DMS153 (cell line): ENCODE data around the gene PLA2G6.
"Not testable (repeated sequence)": the region's sequence is repeated elsewhere in the genome, so short reads cannot be mapped to it uniquely, and the experiment has no call there.

Source experiments
- DNase-seq: peaks from one replicate; lab custom pipeline; 2025; lab: John Stamatoyannopoulos, UW

The PLA2G6 gene

DNA sequence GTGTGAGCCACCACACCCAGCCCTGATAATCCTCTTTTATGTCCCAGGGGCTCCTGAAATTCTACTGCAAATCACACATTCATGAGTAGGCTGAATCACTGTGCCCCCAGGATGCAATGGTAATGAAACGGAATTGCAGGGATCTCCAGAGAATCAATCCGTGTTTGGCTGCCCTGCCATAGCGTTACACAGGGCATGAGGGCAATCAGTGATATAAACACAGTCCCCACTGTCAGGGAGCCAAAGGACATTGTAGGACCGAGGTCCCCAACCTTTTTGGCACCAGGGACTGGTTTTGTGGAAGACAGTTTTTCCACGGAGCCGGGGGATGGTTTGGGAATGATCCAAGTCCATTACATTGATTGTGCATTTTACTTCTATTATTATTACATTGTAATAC is 9.0 kb upstream of the PLA2G6 start:
- DNase-seq: no peak

DNA sequence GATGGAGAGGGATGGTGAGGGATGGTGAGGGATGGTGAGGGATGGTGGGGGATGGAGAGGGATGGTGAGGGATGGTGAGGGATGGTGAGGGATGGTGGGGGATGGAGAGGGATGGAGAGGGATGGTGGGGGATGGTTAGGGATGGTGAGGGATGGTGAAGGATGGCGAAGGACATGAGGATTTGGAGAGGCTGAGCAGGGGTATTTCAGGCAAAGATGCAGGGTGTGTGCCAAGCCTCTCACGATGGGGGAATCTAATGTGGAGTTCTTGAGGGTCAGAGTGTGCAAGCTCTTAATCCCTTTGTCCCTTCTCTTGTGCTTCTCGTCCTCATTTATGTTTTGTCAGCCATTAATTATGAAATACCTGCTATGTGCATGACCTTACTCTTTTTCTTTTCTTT is 7.5 kb upstream of the PLA2G6 start:
- no peak for DNase-seq

DNA sequence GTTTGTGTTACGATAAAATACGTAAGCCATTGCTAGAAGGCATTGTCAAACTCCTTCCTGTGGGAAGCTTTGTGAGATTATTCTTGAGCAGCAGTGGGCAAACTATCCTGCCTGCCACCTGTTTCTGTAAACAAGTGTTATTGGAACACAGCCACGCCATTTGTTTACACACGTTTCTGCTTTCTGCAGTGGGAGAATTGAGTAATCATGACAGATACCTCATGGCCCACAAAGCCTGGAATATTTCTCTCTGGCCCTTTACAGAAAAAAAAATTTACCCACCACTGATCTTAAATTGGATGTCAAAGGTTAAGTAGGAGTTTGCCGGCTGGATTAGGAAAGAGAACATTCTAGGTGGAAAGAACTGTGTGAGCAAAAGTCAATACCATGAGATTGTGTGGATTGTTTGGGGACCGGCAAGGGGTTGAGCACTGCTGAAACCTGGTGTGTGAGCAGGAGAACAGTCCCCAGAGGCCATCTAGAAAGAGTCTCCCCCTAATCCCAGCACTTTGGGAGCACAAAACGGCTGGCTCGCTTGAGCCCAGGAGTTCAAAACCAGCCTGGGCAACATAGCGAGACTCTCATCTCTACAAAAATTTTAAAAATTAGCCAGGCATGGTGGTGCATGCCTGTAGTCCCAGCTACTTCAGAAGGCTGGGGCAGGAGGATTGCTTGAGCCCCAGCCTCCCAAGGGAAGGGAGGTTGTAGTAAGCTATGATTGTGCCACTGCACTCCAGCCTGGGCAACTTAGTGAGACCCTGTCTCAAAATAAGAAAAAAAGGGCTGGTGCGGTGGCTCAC is 6.0 kb upstream of the PLA2G6 start:
- peak; percentile 77 for DNase-seq

DNA sequence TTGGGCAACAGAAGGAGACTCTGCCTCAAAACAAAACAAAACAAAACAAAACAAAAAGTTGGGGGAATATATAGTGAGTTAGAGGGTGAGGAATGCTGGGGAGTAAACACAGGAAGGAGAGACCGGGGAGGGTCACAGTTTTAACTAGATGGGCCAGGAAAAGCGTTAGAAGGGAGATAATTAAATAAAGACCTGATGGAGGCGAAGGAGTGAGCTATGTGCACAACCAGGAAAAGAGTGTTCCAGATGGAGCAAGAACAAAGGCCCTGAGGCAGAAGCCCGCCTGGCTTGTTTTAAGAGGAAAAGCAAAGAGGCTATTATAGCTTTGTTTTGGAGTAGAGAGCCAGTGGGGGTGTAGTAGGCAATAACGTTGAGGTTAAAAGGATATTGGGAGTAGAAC is 4.8 kb upstream of the PLA2G6 start:
- peak; percentile 21 for DNase-seq

DNA sequence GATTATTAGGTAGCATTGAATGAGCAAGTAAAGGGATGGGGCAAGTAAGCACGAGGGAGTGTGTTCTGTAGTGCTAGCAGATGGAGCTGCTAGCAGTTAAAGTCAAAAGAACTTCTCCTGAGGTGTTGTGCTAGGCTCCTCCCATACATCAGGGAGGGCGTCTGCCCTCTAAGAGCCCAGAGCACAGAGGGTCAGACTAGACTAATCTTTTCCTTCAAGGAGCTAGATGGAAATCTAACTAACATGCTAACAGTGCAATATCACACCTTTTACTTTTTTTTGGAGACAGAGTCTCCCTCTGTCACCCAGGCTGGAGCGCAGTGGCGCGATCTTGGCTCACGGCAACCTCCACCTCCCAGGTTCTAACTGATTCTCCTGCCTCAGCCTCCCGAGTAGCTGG is 3.2 kb upstream of the PLA2G6 start:
- no peak for DNase-seq

DNA sequence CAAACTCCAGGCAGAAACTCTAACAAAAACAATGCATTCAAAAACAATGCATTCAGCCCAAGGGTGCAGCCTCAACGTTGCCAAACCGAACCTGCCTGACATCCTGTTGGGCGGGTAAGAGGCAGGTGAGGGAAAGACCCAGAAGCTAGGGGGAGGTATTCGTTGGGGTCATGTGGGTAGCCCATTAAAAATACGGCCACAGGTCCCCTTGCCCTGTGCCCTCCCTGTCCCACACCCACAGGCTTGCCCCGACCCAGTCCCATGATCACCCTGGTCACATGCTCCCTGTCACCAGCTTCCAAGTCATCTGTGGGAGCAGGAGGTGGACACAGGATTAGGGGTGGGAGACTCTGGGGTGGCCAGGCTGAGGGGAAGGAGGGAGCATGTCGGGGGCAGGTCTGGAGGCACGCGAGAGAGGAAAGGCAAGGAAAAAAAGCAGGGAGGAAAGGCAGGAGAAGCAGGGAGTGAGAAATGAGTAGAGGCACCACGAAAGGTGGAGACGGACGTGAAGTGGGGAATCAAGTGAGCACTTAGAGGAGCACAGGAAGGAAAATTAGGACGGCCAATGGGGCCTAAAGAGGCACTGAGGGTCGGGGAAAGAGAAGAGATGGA is 683 bp downstream of the PLA2G6 start:
- no peak for DNase-seq

DNA sequence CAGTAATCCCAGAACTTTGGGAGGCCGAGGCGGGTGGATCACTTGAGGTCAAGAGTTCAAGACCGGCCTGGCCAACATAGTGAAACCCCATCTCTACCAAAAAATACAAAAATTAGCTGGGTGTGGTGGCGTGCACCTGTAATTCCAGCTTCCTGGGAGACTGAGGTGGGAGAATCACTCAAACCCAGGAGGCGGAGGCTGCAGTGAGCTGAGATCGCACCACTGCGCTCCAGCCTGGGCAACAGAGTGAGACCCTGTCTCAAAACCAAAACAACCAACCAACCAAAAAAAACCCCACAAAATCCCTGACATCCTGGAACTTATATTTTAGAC is 3.1 kb downstream of the PLA2G6 start:
- not testable (repeated sequence) for DNase-seq

DNA sequence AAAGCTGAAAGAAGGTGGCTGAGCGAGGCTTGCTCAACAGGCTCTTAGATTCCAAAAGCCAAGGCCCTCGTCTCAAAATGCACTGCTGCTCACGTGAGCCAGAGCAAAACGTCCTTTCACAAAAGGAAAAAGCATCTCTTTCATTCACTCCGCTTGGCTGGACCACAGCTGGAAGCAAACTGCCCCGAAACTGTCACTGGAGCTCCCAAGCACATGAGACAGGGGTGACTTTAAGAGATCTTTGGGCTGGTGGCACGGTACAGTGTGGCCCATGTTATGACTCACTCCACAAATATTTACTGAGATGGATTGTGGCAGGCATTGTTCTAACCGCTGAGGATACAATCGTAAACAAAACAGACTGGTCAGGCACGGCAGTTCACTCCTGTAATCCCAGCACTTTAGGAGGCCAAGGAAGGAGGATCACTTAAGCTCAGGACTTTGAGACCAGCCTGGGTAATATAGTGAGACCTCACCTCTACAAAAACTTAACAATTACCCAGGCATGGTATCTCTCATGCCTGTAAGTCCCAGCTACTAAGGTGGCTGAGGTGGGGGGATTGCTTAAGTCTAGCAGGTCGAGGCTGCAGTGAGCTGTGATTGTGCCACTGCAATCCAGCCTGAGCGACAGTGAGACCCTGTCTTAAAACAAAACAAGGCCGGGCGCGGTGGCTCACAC is 3.6 kb downstream of the PLA2G6 start:
- peak; percentile 62 for DNase-seq

DNA sequence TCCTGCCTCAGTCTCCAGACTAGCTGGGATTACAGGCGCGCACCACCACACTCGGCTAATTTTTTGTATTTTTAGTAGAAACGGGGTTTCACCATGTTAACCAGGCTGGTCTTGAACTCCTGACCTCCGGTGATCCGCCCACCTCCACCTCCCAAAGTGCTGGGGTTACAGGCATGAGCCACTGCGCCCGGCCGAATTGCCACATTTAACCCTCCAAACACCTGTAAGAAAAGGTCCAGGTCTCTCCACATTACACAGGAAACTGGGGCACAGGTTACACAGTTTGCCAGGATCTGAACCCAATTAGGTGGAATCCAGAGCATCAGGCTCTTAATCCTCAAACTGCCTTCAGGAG is 4.1 kb downstream of the PLA2G6 start:
- DNase-seq: not testable (repeated sequence)

DNA sequence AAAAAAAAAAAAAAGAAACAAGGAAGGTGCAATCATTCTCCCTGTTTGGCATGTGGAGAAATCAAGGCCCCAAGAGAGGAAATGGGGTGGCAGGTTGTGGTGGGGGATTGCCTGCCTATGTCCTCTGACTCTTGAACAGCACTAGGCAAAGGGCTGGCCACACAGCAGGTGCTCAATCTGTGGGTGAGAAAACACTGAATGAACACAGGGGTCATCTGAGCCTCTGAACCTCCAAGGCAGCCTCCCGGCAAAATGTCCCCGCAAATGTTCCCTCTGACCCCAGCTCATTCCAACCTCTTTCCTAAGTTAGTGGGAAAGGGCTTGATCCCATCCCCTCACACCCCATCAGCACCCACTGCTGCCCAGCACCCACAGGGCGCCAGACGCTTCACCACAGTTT is 4.6 kb downstream of the PLA2G6 start:
- DNase-seq: no peak

DNA sequence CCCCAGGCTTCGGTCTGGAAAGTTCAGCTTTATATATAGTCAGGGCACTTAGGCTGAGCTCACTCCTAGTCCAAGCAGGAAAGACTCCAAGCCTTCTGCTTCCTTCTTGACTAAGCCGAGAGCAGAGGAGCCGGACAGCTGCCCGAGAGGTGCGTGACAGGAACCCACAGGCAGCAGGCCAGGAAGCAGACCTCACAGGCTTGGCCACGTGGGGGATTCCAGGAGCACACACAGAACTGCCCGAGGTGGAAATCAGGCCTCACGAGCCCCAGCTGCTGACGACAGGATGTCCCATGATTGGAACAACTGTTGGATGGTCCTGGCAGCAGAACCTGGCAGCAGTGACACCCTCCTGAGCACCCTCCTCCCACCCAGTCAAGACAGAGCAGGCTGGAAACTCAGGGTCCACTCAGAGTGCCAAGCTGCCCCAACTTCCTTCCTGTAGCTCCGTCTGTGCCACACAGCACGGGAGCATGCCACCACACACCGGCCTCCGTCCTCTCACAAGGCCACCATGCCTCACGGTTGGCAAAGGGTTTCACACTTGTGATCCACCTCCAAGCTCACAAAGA is 5.4 kb downstream of the PLA2G6 start:
- DNase-seq: no peak

DNA sequence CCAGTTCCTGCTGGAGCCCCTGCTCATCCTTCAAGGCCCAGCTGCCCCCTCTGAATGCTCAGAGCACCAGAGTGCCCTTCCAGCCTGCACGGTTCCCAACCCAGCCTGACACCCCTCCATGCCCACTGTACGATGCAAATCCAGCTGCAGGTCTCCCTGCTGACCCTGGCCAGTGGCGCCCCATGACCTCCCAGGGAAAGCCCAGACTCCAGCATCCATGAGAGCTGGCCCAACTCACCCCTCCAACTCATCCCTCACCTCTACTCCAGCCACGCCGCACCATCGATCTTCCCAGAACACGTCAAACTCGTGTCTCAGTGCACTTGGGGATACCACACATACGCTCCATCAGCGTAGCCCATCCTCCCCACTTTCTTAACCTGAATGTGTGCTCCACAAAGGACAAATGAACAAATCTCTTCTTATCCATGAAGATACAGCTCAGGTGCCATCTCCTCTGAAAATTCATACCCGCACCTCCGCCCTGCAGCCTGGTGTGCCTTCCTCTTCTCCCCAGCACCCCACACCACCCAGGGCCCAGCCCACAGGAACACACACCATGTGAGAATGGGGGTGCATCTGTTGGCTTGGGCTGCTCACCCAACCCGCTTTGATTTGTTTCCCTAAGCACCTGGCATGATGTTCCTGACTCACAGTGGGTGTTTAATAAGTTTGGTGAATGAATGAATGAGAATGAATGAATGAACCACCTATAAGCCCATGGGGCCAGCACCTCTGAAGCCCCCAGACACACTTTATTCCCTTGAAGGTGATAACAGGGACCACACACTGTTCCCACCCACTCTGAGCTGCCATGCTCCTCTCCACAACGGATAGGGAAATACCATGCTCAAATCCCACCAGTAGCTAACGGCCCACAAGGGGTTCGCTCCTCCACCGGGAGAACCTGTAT is 6.2 kb downstream of the PLA2G6 start:
- no peak for DNase-seq

DNA sequence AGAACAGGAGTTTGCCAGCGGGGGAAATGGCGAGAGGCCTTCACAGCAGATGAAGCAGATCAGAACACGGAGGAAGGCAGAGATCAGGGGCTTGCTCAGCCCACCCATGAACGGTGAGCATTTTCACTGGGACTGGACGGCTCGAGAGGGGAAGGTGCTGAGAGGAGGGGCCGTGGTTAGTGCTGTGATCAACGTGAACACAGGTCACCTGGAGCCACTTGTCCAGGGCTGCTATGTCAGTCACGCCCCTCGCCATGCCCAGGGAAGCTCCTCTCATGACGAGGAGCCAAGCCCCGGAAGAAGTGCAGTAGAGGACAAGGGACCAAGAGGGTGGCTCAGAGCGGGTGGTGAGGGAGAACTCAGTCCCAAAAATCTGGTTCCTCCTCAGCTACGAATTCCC is 7.0 kb downstream of the PLA2G6 start:
- no peak for DNase-seq

DNA sequence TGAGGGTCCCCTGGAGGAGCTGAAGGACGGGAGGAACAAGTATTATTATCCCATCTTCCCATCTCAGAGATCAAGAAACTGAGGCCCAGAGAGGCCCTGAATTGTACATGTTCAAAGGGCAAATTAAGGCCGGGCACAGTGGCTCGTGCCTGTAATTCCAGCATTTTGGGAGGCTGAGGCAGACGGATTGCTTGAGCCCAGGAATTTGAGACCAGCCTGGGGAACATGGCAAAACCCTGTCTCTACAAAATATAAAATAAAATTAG is 8.1 kb downstream of the PLA2G6 start:
- DNase-seq: no peak

DNA sequence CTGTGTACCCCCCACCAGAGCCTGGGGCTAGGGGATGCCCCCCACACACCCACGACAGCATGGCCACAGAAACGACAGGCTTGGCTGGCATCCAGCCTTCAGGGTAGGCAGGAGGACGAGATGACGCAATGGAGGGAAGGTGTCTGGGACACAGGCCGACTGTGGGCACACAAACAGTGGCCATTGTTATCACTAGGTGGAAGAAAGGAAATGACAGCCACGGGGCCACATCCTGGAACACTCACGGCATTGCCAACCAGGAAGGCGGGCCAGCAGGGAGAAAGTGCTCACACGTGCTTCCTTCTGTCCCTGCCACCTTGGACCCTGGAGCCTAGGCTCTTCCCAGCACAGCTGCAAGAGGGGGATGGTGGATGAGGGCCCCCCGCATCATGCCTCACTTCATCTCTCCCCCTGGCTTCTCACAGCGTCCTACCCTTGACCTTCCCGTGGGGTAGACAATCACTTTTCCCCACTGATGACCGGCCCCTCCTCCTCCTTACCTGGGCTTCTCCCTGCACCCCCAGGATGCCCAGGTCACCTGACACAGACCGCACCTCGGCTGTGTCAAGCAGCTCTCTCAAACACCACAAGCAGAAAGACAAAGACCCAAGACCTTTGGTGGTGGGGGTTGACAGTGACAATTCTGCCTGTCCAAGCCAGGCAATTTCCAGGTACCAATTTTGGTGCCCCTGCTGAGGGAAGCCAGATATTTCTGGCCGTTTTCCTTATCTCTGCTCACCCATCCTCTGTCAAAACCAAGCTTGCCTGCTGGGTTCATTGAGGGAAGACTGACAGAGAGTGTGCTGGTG is 8.6 kb downstream of the PLA2G6 start:
- DNase-seq: peak; percentile 84

DNA sequence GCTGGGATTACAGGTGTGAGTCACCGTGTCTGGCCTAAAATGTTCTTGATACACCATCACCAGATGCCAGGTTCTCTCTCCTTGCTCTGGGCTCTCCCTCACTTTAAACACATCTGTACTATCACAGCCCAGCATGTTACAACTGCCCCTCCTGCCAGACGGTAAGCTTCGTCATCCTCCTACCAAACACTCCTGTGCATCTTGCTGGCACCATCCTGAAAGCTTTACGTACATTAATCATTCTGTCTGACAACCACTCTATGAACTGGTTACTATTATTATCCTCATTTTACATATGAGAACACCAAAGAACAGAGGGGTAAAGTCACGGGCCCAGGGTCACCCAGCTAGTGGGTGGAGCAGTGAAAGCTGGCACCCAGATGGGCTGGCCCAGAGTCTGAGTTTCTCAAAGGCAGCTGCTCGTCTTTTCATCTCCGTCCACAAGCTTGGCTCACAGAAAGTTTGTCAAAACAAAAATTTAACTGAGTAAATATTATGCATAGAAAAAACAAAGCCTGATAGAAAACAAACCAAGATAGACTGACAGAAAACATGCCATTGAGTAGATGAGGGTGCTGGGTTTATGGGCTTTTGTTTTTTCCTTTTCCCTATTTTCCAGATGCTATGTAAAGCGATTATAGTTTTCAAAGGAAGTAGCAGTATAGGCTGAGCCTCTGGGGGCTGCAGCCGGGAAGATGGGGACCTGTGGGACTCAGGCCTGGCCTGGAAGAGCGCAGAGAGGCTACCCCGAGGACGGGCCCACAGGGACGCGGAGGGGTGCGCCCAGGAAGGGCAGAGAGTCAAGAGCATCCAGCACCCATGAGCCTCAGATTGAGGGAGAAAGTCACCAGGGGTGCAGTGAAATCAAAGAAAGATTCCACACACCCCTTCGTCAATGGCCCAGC is 9.5 kb downstream of the PLA2G6 start:
- DNase-seq: no peak

DNA sequence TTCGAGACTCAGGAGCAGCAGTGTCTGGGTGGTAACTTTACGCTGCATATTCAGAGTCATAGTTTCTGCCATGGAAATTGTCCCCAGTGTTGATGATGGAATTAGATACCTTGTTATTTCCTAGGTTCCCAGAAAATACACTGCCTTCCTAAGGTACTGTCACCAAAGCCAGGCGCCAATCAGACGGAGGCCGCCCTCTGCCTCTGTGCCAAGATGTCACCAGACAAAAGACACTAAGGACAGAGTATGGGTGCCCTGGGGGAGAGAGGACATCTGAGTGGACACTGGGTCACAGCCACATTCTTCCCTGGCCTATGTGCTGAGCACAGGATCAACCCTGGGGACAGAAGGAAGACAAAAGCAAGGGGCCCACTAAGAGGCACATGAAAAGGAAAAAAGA is 11.2 kb downstream of the PLA2G6 start:
- no peak for DNase-seq

DNA sequence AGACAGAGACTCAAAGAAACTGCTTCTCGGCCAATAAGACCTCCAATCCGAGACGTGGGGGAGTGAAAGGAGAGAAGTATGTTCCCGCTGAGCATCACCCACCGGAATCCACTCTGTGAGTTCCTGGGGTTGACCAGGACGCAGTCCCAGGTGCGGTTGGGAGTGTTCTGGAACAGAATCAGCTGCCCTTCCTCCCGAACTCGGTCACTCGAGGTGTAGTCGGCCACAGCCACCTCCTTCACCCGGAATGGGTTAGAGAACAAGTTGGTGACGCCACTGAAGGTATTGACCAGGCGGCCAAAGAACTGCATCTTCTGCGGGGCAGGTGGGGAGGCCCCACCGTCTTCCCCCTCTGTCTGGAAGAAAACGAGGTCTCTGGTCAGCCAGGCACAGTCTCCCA is 12.5 kb downstream of the PLA2G6 start:
- no peak for DNase-seq

DNA sequence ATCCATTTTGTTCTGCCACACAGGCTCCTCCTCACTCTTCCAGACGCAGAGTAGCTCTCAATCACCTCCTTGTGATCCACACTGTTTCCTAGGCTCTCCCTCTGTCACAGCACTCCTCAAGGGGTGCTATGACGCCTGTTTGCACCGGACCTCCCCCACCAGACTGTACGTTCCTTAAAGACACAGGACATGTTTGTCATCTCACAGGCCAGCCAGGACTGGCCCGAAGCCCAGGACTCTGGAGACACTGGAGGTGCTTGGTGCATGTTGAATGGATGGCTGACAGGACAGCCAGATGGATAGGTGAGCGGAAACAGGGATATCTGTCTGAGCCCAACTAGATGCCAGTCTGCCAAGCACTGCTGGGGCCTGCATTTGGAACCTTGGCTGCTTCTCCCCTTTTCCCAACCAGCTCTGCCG is 13.6 kb downstream of the PLA2G6 start:
- no peak for DNase-seq

DNA sequence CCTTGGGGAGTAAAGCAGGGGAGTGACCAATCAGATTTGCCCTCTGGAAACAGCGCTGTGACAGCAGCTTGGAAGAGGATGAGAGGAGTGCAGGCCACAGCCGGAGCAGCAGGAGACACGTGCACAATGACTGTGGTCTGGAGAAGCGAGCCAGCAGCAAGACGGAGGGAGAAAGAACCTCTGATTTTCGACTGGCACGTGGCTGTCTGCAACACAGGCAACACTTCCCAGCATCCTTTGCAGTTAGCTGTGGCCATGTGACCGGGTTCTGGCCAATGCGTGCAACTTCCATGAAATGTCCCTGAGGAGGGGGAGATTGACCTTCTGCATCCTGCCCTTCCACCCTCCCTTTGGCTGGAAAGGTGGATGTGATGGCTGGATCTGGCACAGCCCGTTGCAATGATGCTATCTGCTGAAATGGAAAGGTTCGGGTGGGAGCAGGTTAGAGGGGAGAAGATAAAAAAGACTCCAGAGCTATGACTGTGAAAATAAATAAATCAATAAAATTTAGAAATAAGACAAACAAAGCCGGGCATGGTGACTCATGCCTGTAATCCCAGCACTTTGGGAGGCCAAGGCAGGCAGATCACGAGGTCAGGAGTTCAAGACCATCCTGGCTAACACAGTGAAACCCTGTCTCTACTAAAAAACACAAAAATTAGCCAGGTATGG is 15.6 kb downstream of the PLA2G6 start:
- no peak for DNase-seq
